Measurements from ENCODE around the gene PHF21B.

DNA sequence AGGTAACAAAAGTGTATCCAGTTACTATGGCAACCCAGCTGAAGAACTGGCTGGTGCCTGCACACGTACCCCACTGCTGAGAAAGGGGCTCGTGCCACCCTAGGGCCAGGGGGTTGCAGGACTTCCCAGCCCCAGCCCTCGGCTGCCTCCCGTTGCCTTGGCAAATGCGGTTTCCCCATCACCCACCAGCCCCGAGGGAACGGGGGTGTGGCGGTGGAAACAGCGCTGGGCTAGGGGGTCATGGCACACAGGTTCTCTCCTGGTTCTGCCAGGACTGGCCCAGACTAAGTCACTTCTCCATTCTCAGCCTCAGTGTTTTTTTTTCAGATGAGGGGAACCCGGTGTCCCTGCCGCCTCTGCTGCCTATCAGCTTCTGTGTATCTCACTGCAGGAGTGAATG, 27.9 kb downstream of the PHF21B start:
- no peak for TF ChIP-seq EZH2 (IDR thresholded peaks at IDR 0.05; ENCODE audit: low read depth, unreplicated experiment)
- TF ChIP-seq, protein P1, sequence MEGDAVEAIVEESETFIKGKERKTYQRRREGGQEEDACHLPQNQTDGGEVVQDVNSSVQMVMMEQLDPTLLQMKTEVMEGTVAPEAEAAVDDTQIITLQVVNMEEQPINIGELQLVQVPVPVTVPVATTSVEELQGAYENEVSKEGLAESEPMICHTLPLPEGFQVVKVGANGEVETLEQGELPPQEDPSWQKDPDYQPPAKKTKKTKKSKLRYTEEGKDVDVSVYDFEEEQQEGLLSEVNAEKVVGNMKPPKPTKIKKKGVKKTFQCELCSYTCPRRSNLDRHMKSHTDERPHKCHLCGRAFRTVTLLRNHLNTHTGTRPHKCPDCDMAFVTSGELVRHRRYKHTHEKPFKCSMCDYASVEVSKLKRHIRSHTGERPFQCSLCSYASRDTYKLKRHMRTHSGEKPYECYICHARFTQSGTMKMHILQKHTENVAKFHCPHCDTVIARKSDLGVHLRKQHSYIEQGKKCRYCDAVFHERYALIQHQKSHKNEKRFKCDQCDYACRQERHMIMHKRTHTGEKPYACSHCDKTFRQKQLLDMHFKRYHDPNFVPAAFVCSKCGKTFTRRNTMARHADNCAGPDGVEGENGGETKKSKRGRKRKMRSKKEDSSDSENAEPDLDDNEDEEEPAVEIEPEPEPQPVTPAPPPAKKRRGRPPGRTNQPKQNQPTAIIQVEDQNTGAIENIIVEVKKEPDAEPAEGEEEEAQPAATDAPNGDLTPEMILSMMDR (conservative IDR thresholded peaks at IDR 0.05; ENCODE audit: low read depth in 2 of 2), result no peak
- no peak for TF ChIP-seq POLR2AphosphoS5 (IDR thresholded peaks at IDR 0.05; ENCODE audit: low read depth)
- TF ChIP-seq, protein P2, sequence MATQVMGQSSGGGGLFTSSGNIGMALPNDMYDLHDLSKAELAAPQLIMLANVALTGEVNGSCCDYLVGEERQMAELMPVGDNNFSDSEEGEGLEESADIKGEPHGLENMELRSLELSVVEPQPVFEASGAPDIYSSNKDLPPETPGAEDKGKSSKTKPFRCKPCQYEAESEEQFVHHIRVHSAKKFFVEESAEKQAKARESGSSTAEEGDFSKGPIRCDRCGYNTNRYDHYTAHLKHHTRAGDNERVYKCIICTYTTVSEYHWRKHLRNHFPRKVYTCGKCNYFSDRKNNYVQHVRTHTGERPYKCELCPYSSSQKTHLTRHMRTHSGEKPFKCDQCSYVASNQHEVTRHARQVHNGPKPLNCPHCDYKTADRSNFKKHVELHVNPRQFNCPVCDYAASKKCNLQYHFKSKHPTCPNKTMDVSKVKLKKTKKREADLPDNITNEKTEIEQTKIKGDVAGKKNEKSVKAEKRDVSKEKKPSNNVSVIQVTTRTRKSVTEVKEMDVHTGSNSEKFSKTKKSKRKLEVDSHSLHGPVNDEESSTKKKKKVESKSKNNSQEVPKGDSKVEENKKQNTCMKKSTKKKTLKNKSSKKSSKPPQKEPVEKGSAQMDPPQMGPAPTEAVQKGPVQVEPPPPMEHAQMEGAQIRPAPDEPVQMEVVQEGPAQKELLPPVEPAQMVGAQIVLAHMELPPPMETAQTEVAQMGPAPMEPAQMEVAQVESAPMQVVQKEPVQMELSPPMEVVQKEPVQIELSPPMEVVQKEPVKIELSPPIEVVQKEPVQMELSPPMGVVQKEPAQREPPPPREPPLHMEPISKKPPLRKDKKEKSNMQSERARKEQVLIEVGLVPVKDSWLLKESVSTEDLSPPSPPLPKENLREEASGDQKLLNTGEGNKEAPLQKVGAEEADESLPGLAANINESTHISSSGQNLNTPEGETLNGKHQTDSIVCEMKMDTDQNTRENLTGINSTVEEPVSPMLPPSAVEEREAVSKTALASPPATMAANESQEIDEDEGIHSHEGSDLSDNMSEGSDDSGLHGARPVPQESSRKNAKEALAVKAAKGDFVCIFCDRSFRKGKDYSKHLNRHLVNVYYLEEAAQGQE (IDR thresholded peaks at IDR 0.05; ENCODE audit: unreplicated experiment), result no peak
- TF ChIP-seq CREB1 (CRISPR knock-in tag; IDR thresholded peaks at IDR 0.05; ENCODE audit: low read depth), result no peak
